ENCODE data around the gene JUND. TPM values are rescaled to one million over a fixed set of nuclear protein-coding genes. Genes with fewer than 3 reads are reported as not detected.
A peak's percentile ranks its signal among the peaks of the same experiment; 100 is the strongest.

Gene JUND
- polyA plus RNA-seq, 3 donors: 22.5 to 1,792 (median 86.9) TPM

DNA sequence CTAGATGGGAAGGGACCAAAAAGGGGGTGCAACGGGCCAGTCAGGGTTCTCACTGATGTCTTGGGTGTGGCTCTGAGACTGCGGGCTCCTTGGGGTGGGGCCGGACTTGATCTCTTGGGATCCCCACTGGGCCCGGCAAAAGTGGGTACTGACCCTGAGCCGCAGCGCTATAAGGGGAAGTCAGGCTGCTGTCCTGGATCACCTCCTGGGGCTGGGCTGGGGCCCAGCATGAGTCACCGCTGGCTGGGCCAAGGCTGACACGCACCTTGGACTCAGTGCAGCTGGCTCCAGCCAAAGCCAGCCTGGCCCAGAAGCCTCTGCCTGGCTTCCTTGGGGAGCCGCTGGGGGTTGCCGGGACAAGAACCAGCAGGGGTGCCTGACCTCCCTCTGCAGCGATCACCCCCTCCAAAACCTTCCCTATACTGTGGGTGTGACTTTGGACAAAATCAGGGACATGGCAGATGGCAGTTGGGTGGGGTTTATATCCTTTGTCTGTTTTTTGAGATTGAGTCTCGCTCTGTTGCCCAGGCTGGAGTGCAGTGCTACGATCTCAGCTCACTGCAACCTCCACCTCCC is 6.6 kb downstream of the JUND start:
- Mint-ChIP-seq H3K4me3 (peak overlapping the region; percentile 35 to 58), H3K4me1 (peaks cover 41% of the 10 kb centered on the region), H3K27ac (peak overlapping the region; percentile 54 to 84 (median 70)), H3K27me3 (ENCODE audit: low read depth in 3 of 3) (peaks cover 0 to 17% (median 2%) of the 10 kb centered on the region in 3 donors), H3K9me3 (peaks cover 0 to 6% (median 3%) of the 10 kb centered on the region in 7 donors), H3K36me3 (peaks cover 20 to 55% of the 10 kb centered on the region in 2 donors)
- 27% methylated on average over 7 of the region's 13 CpGs for WGBS (ENCODE audit: insufficient coverage)
- Histone ChIP-seq H3K79me2 (ENCODE audit: insufficient read depth, low read length) (peaks cover 32% of the 10 kb centered on the region), H3K27me3 (ENCODE audit: control insufficient read depth in 2 of 2, insufficient read depth in 2 of 2, low read length in 2 of 2) (no peaks in the 10 kb centered on the region), H3K9ac (ENCODE audit: insufficient read depth, low read length, poor library complexity, severe bottlenecking) (peak overlapping the region; percentile 16), H3K27ac (ENCODE audit: low read depth in 1 of 2, low read length in 2 of 2) (peak overlapping the region; percentile 29 to 82), H3K4me3 (replicated peaks in 1 of 3; ENCODE audit: low read depth in 2 of 3, low read length in 3 of 3) (peak overlapping the region in 1 of 3 experiments; percentile 12), H4K20me1 (ENCODE audit: insufficient read depth, low read length) (peaks cover 94% of the 10 kb centered on the region), H3K9me3 (replicated peaks in 1 of 2; ENCODE audit: control insufficient read depth in 1 of 2, insufficient read depth in 1 of 2, low read length in 2 of 2) (no peaks in the 10 kb centered on the region), H2AFZ (ENCODE audit: insufficient read depth, low read depth, low read length, poor library complexity, severe bottlenecking) (no peak overlapping the region), H3K4me1 (ENCODE audit: control insufficient read depth in 1 of 2, insufficient read depth in 2 of 2, low read length in 2 of 2) (peaks cover 32 to 42% of the 10 kb centered on the region in 2 donors), H3K4me2 (replicated peaks; ENCODE audit: extremely low read depth, low read length, poor library complexity, severe bottlenecking) (peak overlapping the region; percentile 8), H3K36me3 (replicated peaks in 1 of 2; ENCODE audit: control insufficient read depth in 1 of 2, insufficient read depth in 2 of 2, low read length in 2 of 2) (peaks cover 6 to 15% of the 10 kb centered on the region in 2 donors)
- DNase-seq: peak; percentile 92 to 95 (median 95)
- intact Hi-C loops (cut with micrococcal nuclease): loop anchor here (5.0 to 10.0 kb wide), 2 partner anchors 140 to 142 kb away; partner anchors contain the start of gene SSBP4 (in 2 of the 2)
- TF ChIP-seq, protein P1, sequence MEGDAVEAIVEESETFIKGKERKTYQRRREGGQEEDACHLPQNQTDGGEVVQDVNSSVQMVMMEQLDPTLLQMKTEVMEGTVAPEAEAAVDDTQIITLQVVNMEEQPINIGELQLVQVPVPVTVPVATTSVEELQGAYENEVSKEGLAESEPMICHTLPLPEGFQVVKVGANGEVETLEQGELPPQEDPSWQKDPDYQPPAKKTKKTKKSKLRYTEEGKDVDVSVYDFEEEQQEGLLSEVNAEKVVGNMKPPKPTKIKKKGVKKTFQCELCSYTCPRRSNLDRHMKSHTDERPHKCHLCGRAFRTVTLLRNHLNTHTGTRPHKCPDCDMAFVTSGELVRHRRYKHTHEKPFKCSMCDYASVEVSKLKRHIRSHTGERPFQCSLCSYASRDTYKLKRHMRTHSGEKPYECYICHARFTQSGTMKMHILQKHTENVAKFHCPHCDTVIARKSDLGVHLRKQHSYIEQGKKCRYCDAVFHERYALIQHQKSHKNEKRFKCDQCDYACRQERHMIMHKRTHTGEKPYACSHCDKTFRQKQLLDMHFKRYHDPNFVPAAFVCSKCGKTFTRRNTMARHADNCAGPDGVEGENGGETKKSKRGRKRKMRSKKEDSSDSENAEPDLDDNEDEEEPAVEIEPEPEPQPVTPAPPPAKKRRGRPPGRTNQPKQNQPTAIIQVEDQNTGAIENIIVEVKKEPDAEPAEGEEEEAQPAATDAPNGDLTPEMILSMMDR (IDR thresholded peaks at IDR 0.05): no peak

- H3K9ac ChIP-seq (ENCODE audit: insufficient read depth, low read length, poor library complexity, severe bottlenecking): peak within 1 kb of the TSS; percentile 16
- TF ChIP-seq, protein P1 (IDR thresholded peaks at IDR 0.05): no peak
Observed at GRCh38 chr19:18274219-18274780, 7.1 kb downstream of the JUND start, which contains the start of gene IQCN. TSS of gene IQCN (minus strand) at chr19:18274452. CDS start at chr19:18269478, 4,974 bp downstream.

More at GRCh38 chr19:18274219-18274780, 7.1 kb downstream of the JUND start, which contains the start of gene IQCN:
- DNase-seq: peak; percentile 49 to 64 (median 55)
- Histone ChIP-seq H3K4me3 (replicated peaks in 1 of 3; ENCODE audit: low read depth in 2 of 3, low read length in 3 of 3) (peak within 1 kb of the TSS in 1 of 3 experiments; percentile 12), H3K27ac (ENCODE audit: low read depth in 1 of 2, low read length in 2 of 2) (peak within 1 kb of the TSS; percentile 29 to 82), H3K36me3 (replicated peaks in 1 of 2; ENCODE audit: control insufficient read depth in 1 of 2, insufficient read depth in 2 of 2, low read length in 2 of 2) (peaks cover 6 to 15% of the 10 kb centered on the region in 2 donors), H4K20me1 (ENCODE audit: insufficient read depth, low read length) (peaks cover 92% of the 10 kb centered on the region), H3K4me1 (ENCODE audit: control insufficient read depth in 1 of 2, insufficient read depth in 2 of 2, low read length in 2 of 2) (peaks cover 31 to 42% of the 10 kb centered on the region in 2 donors), H3K9me3 (replicated peaks in 1 of 2; ENCODE audit: control insufficient read depth in 1 of 2, insufficient read depth in 1 of 2, low read length in 2 of 2) (no peaks in the 10 kb centered on the region), H2AFZ (ENCODE audit: insufficient read depth, low read depth, low read length, poor library complexity, severe bottlenecking) (no peak within 1 kb of the TSS), H3K27me3 (ENCODE audit: control insufficient read depth in 2 of 2, insufficient read depth in 2 of 2, low read length in 2 of 2) (no peaks in the 10 kb centered on the region), H3K4me2 (replicated peaks; ENCODE audit: extremely low read depth, low read length, poor library complexity, severe bottlenecking) (peak within 1 kb of the TSS; percentile 27), H3K79me2 (ENCODE audit: insufficient read depth, low read length) (peaks cover 26% of the 10 kb centered on the region)
- Mint-ChIP-seq H3K4me3 (peak within 1 kb of the TSS; percentile 35 to 58), H3K9me3 (peaks cover 0 to 1% (median 0%) of the 10 kb centered on the region in 7 donors), H3K36me3 (peaks cover 15 to 50% of the 10 kb centered on the region in 2 donors), H3K27ac (peak within 1 kb of the TSS; percentile 54 to 84 (median 70)), H3K27me3 (ENCODE audit: low read depth in 3 of 3) (peaks cover 0 to 14% (median 2%) of the 10 kb centered on the region in 3 donors), H3K4me1 (peaks cover 42% of the 10 kb centered on the region)
- intact Hi-C loops (cut with micrococcal nuclease): loop anchor here (5.0 to 10.0 kb wide), 2 partner anchors 141 to 143 kb away; partner anchors contain the start of gene SSBP4 (in 2 of the 2)
- 86% methylated on average over 5 of the region's 9 CpGs for WGBS (ENCODE audit: insufficient coverage)
